SH-SY5Y (cell line): ENCODE data around the gene ADM.

ENCODE experiments used
- GATA2 ChIP-seq: IDR thresholded peaks from 2 replicates; pipeline ENCODE4 v1.6.1; 2011; ENCODE audit warnings: mild to moderate bottlenecking, low read depth, low read length
- GATA3 ChIP-seq: IDR thresholded peaks from 2 replicates; pipeline ENCODE4 v1.6.1; 2011; ENCODE audit warnings: low read depth, mild to moderate bottlenecking, low read length, moderate library complexity

DNA sequence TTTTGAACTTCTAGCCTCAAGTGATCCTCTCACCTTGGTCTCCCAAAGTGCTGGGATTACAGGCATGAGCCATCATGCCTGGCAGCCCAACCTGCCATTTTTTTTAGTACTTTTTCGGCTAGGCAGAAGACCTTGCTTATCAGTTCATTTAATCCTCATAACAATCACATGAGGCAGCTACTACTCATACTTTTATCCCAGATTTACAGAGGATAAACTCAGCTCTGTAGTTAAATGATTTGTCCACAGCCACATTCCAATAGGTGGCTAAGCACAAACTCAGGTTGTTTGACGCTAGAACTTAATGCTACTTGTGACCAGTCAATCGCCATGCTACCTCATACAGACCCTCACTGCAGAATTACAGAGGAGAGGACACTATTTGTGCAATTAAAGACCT is 38.9 kb upstream of the ADM start:
- TF ChIP-seq GATA2, result no peak
- no peak for TF ChIP-seq GATA3
